H1 (cell line): Measurements from ENCODE around the gene STKLD1.

Source experiments
- CEBPB ChIP-seq: IDR thresholded peaks from 2 replicates; pipeline ENCODE4 v1.6.1; 2012; ENCODE audit warnings: low read depth, low read length
- CHD1 ChIP-seq: IDR thresholded peaks from 2 replicates; pipeline ENCODE4 v1.6.1; 2012; ENCODE audit warnings: low read depth, low read length, improper control_type of control experiment
- CHD2 ChIP-seq: IDR thresholded peaks from 2 replicates; pipeline ENCODE4 v1.6.1; 2012; ENCODE audit warnings: low read length, improper control_type of control experiment
- CTCF ChIP-seq, 3 experiments: IDR thresholded peaks; 1 replicate in 2 of 3; 2 replicates in 1 of 3; pipeline versions ENCODE4 v1.5.1 to v1.6.1; 2011; ENCODE audit warnings: low read length in 3 of 3, mild to moderate bottlenecking in 3 of 3, inconsistent platforms in 2 of 3, low read depth in 1 of 3, moderate library complexity in 1 of 3; ENCODE audit not compliant: insufficient read depth in 1 of 3; ENCODE audit errors: control extremely low read depth in 1 of 3
- EZH2 ChIP-seq: fragments of 200-600 bp; sonication (generic); IDR thresholded peaks from 2 replicates; pipeline ENCODE4 v1.7.1; 2012; ENCODE audit warnings: low read depth, mild to moderate bottlenecking, moderate library complexity, low read length, inconsistent platforms; ENCODE audit not compliant: severe bottlenecking
- JUND ChIP-seq: IDR thresholded peaks from 2 replicates; pipeline ENCODE4 v1.6.1; 2011; ENCODE audit warnings: mild to moderate bottlenecking, improper control_type of control experiment, low read length
- KDM5A ChIP-seq: fragments of 200-600 bp; IDR thresholded peaks from 2 replicates; pipeline ENCODE4 v1.7.1; 2012; ENCODE audit warnings: mild to moderate bottlenecking, low read length, inconsistent platforms, mixed read lengths
- POLR2A ChIP-seq, 2 experiments: IDR thresholded peaks; 1 replicate in 1 of 2; 2 replicates in 1 of 2; pipeline ENCODE4 v1.6.1; 2011; ENCODE audit warnings: low read depth in 2 of 2, low read length in 2 of 2, mild to moderate bottlenecking in 2 of 2; ENCODE audit errors: control extremely low read depth in 1 of 2
- POLR2AphosphoS5 ChIP-seq: IDR thresholded peaks from 2 replicates; pipeline ENCODE4 v1.6.1; 2011; ENCODE audit warnings: low read depth, low read length
- SIN3A ChIP-seq, 2 experiments: IDR thresholded peaks in 1 of 2; conservative IDR thresholded peaks in 1 of 2; 2 replicates each; pipeline ENCODE4 v1.6.1; 2011 to 2012; ENCODE audit warnings: low read length in 2 of 2, improper control_type of control experiment in 1 of 2, low read depth in 1 of 2, mild to moderate bottlenecking in 1 of 2

GRCh38 chr9:133348718-133349573 lies 27.2 kb upstream of the STKLD1 start:
- TF ChIP-seq POLR2AphosphoS5 (peak; percentile 42; the same call in 1 of the 2 replicates), CTCF (IDR thresholded peaks at IDR 0.05; ENCODE audit: control extremely low read depth in 1 of 3, insufficient read depth in 1 of 3, low read depth in 1 of 3, low read length in 3 of 3) (no peak), SIN3A (conservative IDR thresholded peaks at IDR 0.05 in 1 of 2, IDR thresholded peaks at IDR 0.05 in 1 of 2; ENCODE audit: low read depth in 1 of 2, low read length in 2 of 2) (no peak), KDM5A (no peak), EZH2 (no peak), CEBPB (no peak), CHD2 (no peak), CHD1 (no peak), POLR2A (IDR thresholded peaks at IDR 0.05; ENCODE audit: control extremely low read depth in 1 of 2, low read depth in 2 of 2, low read length in 2 of 2) (peak in 1 of 2 experiments; percentile 18; a peak in 1 of 3 replicates), JUND (no peak)
